Right kidney (tissue), 1 donor: ENCODE results near the gene CENPU.
"Not testable (repeated sequence)": the region's sequence is repeated elsewhere in the genome, so short reads cannot be mapped to it uniquely, and the experiment has no call there.

Source experiments
- DNase-seq: peaks from one replicate; pipeline ENCODE4 v3.0.0-alpha.2; 2016

Gene CENPU

GRCh38 chr4:184755278-184755677 lies 21.4 kb upstream of the CENPU start:
- DNase-seq: no peak

DNA sequence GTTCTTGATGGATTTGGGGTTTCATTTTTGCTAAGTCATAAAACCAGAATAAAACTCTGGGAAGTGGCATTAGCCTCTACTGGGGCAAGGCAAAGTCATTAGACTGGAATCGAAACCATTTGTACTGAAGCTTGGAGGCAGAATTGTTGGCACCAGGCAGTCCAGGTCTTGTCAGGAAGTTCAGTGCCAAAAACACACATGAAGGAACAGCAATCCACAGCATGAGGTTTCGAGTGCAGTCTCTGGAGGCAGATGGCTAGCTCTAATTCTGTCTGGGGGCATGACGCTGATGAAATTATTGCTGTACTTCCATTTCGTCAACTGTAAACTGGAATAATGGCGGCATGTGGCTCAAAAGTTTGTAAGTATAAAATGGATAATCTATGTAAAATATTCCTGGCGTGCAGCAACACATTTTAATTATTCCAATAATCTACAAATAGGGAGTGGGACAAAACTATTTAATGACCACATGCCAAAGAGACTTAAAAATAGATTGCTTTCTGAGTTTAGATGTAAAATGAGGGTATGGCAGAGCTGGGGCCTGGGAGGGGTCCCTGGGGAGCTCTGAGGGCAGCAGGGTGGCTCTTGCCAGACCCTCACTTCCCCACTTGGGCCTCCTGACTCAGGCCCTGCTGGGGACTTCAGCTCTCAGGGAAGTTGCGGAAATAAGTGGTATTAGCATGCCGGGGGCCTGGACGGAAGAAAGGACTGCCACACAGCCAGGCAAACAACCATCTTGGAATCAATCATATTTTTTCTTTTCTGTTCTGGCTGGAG lies 18.8 kb upstream of the CENPU start:
- DNase-seq: no peak

DNA sequence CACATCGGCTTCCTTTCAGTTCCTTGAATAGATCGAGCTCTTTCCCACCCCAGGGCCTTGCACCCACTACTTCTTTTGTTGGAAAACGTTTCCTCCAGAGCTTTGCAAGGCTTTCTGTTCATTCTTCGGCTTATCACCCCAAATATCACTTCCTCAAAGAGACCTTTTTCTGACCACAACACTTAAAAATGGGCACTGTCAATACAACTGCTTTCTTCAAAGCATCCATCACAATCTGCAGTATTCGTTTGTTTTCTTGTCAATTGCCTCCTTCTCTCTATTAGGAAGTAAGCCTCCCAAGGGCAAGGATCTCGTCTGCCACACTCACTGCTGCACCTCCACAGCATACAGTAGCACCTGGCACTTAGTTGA lies 17.7 kb upstream of the CENPU start:
- DNase-seq: no peak

DNA sequence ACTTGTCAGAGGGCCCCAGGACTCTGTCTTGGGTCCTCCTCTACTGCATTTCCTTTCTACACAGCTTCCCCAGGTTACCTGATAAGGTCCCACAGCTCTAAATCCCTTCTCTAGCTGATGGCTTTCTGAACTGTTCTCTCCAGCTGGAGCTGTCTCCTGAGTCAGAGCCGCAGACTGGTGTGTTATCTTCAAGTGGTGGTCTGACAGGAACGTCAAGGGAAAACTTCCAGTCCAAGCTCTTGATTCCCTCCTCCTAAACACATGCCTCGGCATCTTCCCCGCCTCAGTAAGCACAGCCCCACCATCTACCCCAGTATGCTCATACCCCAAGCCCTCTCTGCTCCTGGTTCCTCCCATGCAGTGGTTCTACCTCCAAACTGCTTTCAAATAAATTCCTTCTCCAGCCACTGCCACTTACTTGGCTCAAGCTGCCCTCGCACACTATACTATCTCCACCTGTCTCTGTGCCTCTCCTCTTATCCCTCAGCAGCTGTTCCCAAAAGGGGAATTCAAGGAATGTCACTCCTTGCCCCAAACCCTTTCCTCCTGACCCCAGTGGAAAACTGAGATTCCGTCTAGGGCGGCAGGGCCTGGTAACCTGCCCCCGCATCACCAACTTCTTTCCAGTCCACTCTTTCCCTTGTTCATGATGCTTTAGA lies 17.2 kb upstream of the CENPU start:
- DNase-seq: no peak

- DNase-seq: no peak
Observed at GRCh38 chr4:184748251-184748652, 14.4 kb upstream of the CENPU start.

DNA sequence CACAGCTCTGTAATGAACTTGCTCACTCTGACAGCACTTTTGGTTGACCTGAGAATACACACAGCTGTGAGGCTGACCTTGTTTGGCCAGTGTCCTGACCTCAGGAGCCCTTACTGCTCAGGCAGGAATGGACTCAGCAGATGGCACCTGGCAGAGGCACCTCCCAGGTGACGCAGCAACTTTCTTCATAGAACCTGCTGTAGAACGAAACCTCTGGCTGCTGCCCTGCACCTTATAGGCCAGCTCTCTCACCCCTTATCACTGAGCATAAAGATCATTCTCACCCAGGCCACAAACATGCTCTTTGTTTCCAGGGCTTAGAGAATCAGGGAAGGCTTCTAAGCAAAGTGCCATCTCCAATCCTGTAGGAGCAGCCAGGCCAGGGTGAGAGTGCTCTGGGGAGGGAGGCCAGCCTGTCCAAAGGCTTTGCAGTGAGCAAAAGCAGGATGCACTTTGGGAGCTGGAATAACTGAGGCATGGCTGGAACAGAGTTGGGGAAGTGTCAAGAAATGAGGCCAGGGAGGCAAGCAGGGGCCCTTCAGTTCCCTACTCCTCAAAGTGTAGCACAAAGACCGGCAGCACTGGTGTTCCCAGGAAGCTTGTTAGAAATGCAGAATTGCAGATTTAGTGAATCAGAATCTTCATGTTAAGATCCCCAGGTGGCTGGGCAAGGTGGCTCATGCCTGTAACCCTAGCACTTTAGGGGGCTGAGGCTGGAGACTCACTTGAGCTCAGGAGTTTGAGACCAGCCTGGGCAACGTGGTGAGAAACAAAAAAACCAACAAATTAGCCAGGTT lies 13.3 kb upstream of the CENPU start:
- no peak for DNase-seq

GRCh38 chr4:184745831-184746795 lies 12.2 kb upstream of the CENPU start:
- peak; percentile 60 for DNase-seq

- DNase-seq: no peak
Observed at GRCh38 chr4:184744236-184744635, 10.3 kb upstream of the CENPU start.

DNA sequence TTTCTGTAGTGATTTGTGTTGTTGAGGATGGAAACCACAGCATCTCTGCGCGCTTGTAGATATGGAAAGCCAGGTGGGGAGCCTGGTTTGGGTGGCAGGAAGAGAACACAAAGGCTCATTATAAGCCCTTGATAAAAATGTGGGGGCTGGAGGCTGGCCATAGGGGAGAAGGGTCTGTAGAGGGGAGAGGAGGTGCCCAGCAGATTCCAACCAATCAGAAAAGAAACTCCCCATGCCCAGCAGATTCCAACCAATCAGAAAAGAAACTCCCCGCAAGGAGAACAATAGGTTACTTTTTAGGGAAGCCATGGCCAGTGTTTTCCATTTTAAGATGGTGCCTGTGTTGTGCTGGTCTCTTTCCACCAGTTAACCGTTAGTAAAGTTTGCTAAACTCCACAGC lies 9.8 kb upstream of the CENPU start:
- no peak for DNase-seq

- DNase-seq: not testable (repeated sequence)
Observed at GRCh38 chr4:184741651-184742050, 7.8 kb upstream of the CENPU start.

DNA sequence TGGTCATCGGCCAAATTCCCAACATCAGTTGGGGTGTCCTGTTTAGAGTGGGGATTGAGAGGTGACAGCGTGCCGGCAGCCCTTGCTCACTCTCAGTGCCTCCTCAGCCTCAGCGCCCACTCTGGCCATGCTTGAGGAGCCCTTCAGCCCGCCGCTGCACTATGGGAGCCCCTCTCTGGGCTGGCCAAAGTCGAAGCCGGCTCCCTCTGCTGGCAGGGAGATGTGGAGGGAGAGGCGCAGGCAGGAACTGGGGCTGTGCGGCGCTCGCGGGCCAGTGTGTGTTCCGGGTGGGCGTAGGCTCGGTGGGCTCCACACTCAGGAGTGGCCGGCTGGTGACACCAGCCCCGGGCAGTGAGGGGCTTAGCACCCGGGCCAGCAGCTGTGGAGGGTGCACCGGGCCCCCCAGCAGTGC lies 7.1 kb upstream of the CENPU start:
- no peak for DNase-seq

- not testable (repeated sequence) for DNase-seq
Observed at GRCh38 chr4:184739575-184739974, 5.7 kb upstream of the CENPU start.

- DNase-seq: no peak
Observed at GRCh38 chr4:184734758-184735157, 862 bp upstream of the CENPU start.

GRCh38 chr4:184732126-184732525 lies 1.8 kb downstream of the CENPU start:
- DNase-seq: no peak

GRCh38 chr4:184731056-184731455 lies 2.8 kb downstream of the CENPU start:
- no peak for DNase-seq

- no peak for DNase-seq
Observed at GRCh38 chr4:184729946-184730345, 4.0 kb downstream of the CENPU start.

DNA sequence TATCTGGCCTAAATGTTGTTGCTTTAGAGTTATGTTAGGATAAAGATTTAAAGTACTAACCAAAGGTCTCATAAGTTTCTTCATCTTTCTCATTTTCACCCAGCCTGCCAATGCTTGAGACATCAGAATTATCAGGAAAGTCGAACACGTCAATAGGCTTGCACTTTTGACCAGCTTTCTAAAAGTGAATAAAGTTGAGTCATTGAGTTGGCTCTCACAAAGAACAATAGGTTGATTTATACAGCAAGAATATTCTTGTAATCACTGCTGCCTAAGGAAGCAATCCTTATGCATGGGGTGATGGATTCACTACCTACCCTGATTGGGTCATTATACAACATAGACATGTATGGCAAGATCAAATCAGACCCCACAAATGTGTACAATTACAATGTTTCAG lies 5.0 kb downstream of the CENPU start:
- DNase-seq: no peak

GRCh38 chr4:184727430-184727829 lies 6.5 kb downstream of the CENPU start:
- no peak for DNase-seq

- no peak for DNase-seq
Observed at GRCh38 chr4:184722798-184723197, 11.1 kb downstream of the CENPU start.

DNA sequence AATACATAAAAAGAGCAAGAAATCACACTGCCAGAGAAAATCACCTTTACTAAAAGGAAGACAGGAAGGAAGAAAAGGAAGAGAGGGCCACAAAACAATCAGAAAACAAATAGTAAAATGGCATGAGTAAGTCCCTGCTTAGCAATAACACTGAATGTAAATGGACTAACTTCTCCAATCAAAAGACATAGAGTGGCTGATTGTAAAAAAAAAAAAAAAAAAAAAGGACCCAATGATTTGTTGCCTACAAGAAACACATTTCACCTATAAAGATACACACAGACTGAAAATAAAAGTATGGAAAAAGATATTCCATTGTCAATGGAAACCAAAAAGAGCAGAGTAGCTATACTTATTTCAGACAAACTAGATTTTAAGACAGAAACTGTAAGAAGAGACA lies 12.6 kb downstream of the CENPU start:
- DNase-seq: no peak

DNA sequence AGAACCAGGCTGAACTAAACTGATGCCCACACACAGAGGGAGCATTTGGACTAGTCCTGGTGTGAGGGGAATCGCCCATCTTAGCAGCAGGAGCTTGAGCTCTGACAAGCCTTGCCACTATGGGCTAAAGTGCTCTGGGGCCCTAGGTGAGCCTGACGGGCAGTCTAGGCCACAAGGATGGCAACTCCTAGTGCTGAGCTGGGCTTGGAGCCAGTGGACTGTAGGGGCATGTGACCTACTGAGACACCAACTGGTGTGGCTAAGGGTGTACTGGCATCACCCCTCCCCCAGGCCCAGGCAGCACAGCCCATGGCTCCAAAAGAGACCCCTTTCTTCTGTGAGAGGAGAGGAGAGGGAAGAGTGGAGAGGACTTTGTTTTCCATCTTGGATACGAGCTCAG lies 14.5 kb downstream of the CENPU start:
- no peak for DNase-seq

DNA sequence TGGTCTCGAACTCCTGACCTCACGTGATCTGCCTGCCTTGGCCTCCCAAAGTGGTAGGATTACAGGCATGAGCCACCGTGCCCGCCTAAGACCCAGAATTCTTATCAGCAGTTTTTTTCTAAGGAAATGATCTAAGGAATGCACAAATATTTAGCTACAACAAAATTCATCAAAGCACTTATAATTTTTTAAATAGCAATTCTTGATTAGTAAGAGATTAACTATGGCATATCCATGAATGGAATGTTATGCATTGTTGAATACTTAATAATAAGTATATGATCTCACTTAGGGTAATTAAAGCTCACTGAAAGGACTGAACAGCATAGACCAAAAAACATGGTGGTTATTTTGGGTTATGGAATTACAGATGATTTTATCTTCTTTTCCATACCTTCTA lies 18.4 kb downstream of the CENPU start:
- DNase-seq: no peak
